SK-N-MC (cell line): Measurements from ENCODE around the gene BMF.

Source experiments
- DNase-seq: peaks from one replicate; pipeline ENCODE4 v3.0.0-alpha.2; 2011; ENCODE audit warnings: low read depth, low spot score
- H3K27ac ChIP-seq: fragments of 200-600 bp; sonication (generic); 2 replicates; pipeline ENCODE4 v1.5.1; 2016; ENCODE audit warnings: mixed run types
- H3K36me3 ChIP-seq: fragments of 200-600 bp; sonication (generic); 2 replicates; pipeline ENCODE4 v1.6.1; 2017; ENCODE audit warnings: antibody characterized with exemption, low read length, mixed read lengths; ENCODE audit not compliant: insufficient read depth
- H3K4me3 ChIP-seq: fragments of 200-600 bp; sonication (generic); 2 replicates; pipeline ENCODE4 v1.5.1; 2016
- H3K9ac ChIP-seq: fragments of 200-600 bp; sonication (generic); 2 replicates; pipeline ENCODE4 v1.8.0; 2017; ENCODE audit warnings: mixed run types, mixed read lengths; ENCODE audit not compliant: insufficient read length
- H3K9me3 ChIP-seq: fragments of 200-600 bp; sonication (generic); 2 replicates; pipeline ENCODE4 v1.6.1; 2017; ENCODE audit warnings: low read depth, mild to moderate bottlenecking, antibody characterized with exemption, low read length, moderate library complexity, mixed read lengths
- EZH2 ChIP-seq: fragments of 200-600 bp; sonication (generic); IDR thresholded peaks from one replicate; pipeline ENCODE4 v1.6.1; 2017; ENCODE audit warnings: antibody characterized with exemption
- FOXP2 ChIP-seq: optimal IDR thresholded peaks from 2 replicates; pipeline ENCODE3; 2011; ENCODE audit warnings: mild to moderate bottlenecking, moderate library complexity; ENCODE audit not compliant: insufficient read depth; ENCODE audit errors: extremely low read length, control extremely low read depth
- POLR2AphosphoS5 ChIP-seq: IDR thresholded peaks from 2 replicates; pipeline ENCODE4 v1.6.1; 2012; ENCODE audit warnings: mild to moderate bottlenecking, low read depth, low read length, borderline replicate concordance

The BMF gene

DNA sequence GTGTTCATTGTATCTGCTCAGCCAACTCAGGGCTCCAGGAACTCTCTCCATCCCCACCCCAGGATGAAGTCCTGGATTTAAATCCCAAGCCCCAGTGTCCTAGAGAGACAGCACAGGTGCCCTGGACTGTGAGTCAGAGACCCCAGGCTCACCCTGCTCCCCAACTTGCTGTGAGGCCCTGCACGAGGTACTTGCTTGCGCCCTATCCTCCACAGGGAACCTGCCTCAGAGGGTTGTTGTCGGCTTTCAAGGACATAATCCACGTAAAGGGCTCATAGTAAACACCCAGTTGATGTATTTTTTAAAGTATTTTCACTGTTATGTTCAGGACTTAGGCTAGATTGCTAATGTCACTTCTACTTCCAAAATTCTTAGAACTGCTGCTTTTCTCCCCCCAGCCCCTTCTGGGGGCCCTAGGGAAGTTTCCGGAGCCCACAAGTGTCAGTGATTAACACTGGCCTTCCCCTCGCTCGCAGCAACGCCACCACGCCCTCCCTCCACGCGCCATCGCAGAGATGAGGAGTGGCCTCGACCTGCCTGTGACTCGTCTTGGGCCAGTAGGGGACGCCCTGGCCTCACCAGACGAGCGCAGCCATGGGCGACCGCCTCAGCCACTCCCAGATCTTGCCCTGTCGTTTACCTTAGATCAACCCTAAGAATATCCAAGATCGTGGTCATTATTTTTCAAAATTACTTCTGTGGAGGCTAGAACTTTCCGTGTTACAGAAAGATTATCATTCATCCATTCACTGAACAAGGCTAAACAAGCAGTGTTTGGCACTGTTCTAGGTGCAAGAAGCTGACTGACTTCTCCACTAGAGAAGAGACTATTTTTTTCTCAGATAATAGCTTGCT lies 63.7 kb downstream of the BMF start:
- TF ChIP-seq POLR2AphosphoS5 (0 out of 2 replicates have a peak, but pooled peaks have one; percentile 15), EZH2 (no peak)
- peak overlapping the region; percentile 69 for H3K4me3 ChIP-seq
- H3K9me3 ChIP-seq: no peaks in the 10 kb centered on the region
- DNase-seq: no peak
- peak overlapping the region; percentile 54 for H3K9ac ChIP-seq
- H3K36me3 ChIP-seq: no peaks in the 10 kb centered on the region
- H3K27ac ChIP-seq: peak overlapping the region; percentile 83

DNA sequence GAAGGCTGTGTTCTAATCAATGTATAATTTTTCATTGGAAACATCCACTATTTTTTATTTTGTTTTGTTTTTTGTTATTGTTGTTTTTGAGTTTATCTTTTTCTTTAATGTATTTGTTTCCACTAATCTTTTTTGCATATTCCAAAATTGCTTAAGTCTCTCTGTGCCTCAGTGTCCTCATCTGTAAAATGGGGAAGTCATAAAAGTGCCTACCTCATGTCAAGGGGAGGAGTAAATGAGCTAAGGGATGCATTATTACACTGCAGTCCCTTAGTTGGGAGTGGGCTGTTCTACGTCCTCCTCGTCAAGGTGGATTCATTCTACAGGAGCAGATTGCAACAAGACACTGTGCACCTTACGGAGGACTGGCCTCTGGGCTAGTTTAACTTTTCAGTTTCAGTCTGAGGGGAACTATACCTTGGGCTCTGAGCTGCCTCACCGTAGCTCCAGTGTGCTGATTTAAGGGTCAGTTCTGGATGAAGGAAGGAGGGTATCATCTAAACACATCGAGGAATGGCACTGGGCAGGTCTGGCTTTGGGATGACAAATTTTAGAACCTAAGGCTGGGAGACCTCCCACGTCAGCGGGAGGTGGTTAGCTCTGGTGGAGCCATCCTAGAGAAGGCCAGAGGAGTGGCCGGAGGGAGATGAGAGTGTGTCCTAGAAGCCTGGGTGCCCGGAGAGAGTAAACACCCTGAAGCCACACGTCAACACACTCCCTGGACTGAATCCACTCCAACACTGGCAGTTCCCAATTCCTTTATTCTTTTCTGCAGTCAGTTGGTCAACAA lies 64.6 kb downstream of the BMF start:
- Histone ChIP-seq H3K27ac (peak overlapping the region; percentile 53), H3K9ac (peak overlapping the region; percentile 54), H3K4me3 (no peak overlapping the region), H3K9me3 (no peaks in the 10 kb centered on the region), H3K36me3 (no peaks in the 10 kb centered on the region)
- TF ChIP-seq POLR2AphosphoS5 (no peak), EZH2 (no peak), FOXP2 (no peak)
- DNase-seq: no peak

DNA sequence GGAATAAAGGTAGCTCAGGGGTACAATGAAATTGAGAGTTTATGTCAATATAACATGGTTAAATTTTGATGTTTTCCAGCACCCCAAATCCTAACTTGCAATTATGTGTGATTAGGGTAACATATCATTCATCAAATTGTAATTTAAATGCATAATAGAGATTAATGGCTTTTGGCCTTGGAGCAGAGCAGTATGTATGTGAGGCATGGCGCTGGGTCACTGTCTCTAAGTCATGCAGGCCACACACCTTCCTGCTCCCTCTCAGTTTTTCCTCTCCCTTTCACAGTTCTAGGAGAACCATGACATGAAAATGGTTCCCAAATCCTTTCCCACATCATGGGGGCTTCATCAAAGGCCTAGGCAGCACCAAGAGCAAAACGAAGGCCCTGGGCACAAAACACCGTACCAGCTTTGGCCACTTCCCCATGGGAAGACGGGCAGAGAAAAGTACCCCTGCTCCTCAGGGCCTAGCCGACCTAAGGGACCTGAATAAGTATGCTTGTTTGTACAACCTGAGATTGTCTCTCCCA lies 65.8 kb downstream of the BMF start:
- Histone ChIP-seq H3K9me3 (no peaks in the 10 kb centered on the region), H3K27ac (0 out of 2 replicates have a peak overlapping the region, but pooled peaks have one; percentile 15), H3K36me3 (peaks cover 4% of the 10 kb centered on the region), H3K4me3 (no peak overlapping the region), H3K9ac (no peak overlapping the region)
- TF ChIP-seq FOXP2: no peak
- TF ChIP-seq EZH2: no peak
- TF ChIP-seq POLR2AphosphoS5: no peak
- DNase-seq: no peak

DNA sequence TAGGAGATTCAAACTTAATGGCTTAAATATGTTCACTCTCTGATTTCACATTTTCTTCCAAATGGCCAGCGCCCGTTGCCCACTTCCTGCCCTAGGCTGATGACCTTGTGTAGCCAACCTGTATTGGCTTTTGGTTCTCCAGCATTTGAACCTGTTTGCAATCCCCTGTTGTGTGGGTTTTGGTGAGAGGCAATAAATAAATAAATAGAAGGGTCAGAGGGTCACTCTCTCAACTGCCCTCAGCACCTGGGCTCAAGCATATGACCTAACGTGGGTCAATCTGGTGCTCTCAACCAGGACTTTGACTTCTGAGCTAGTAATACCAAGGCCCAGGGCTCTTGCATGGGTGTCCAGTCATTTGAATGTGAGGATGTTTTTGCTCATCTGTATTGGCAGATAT lies 67.9 kb downstream of the BMF start:
- peaks cover 25% of the 10 kb centered on the region for H3K36me3 ChIP-seq
- DNase-seq: no peak
- H3K4me3 ChIP-seq: no peak overlapping the region
- TF ChIP-seq FOXP2: no peak
- no peak for TF ChIP-seq POLR2AphosphoS5
- no peak for TF ChIP-seq EZH2
- H3K27ac ChIP-seq: peak overlapping the region; percentile 74
- H3K9me3 ChIP-seq: no peaks in the 10 kb centered on the region
- no peak overlapping the region for H3K9ac ChIP-seq

DNA sequence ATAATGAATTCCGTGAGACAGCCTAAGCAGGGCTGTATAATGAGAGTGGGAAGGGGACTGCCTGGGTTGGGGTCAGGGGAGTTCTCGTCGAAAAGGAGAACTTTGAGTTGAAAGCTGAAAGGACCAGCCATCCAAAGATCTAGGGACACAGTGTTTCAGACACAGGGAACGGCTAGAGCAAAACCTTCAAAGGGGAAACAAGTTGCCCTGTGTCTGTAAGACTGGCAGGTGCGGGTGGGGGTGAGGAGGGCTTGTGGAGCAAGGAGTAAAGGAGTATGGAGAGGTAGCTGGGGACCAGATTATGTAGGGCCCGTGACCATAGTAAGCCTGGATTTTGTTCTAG lies 68.4 kb downstream of the BMF start:
- TF ChIP-seq EZH2: no peak
- no peak for TF ChIP-seq POLR2AphosphoS5
- TF ChIP-seq FOXP2: no peak
- peak overlapping the region; percentile 41 for H3K9ac ChIP-seq
- H3K27ac ChIP-seq: peak overlapping the region; percentile 74
- H3K9me3 ChIP-seq: no peaks in the 10 kb centered on the region
- H3K4me3 ChIP-seq: peak overlapping the region; percentile 51
- DNase-seq: no peak
- peaks cover 30% of the 10 kb centered on the region for H3K36me3 ChIP-seq

DNA sequence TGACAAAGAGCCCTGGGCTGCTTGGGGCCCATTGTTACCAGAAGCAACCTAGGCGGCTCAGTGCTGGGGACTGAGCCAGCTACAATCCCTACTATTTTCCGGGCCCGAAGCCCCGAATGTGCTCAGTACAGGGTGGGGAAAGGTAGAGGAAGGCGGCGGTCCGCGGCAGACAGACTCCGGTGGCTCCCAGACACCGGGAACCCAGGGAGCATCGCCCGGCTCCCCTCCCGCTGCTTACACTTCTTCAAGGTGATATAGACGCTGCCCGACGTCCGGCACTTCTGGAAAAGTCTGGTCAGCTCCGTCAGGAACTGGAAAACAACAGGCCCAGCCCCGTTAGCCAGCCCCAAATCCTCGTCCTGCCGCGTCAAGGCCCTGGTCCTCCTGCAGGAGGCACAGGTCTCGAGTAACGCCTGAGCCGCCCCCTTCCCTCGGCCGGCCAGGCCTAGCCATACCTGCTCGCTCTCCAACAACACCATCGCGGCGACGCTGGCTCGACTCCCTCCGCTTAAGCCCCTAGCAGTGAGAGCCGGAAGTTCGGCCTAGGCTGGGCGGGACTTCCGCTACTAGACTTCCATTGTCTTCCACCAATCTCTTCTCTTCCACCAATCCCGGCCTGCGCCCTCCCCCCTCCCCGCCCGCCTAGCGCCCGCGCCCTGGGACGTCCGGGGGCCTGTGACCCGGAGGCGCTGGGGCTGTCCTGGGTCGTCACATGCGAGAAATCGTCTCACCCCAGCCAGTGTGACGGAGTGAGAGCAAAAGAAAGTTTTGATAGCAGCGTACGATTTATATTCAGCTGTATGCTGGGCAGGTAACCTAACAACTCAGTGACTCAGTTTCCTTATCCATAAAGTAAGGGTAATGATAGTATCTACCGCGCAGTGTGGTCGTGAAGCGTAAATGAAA lies 69.8 kb downstream of the BMF start, which contains the start of gene SRP14:
SRP14 (minus strand) TSS at position 544 of the 906 bp plus-strand sequence; CDS start at position 479, 65 bp downstream.
- peak within 1 kb of the TSS; percentile 96 for H3K9ac ChIP-seq

DNA sequence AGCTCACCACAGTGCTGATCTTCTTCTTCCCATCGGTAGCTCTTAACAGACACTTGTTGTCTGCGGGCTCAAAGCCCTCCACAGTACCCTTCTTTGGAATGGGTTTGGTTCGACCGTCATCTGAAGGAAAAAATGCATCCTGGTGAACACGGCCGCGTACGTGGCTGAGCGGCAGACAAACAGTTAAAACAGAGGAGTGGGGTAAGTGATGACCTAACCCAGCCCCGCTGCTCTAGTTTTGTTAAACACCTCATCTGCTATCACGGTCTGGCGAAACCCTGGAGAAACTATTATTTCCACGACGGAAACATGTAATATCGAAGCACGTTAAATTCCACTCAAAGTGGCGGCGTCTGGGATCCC lies 70.4 kb downstream of the BMF start:
- Histone ChIP-seq H3K36me3 (peaks cover 50% of the 10 kb centered on the region), H3K9ac (peak overlapping the region; percentile 96), H3K9me3 (no peaks in the 10 kb centered on the region), H3K27ac (peak overlapping the region; percentile 70; the same call in 1 of the 2 replicates), H3K4me3 (peak overlapping the region; percentile 97)
- DNase-seq: no peak
- TF ChIP-seq POLR2AphosphoS5: no peak
- no peak for TF ChIP-seq EZH2
- no peak for TF ChIP-seq FOXP2

More for the DNA sequence above, 69.8 kb downstream of the BMF start, which contains the start of gene SRP14:
- TF ChIP-seq EZH2 (no peak), FOXP2 (peak; percentile 27), POLR2AphosphoS5 (peak; percentile 94)
- Histone ChIP-seq H3K27ac (peak within 1 kb of the TSS; percentile 75), H3K4me3 (peak within 1 kb of the TSS; percentile 97), H3K9me3 (no peaks in the 10 kb centered on the region), H3K36me3 (peaks cover 44% of the 10 kb centered on the region)
- DNase-seq: peak; percentile 52
